Measurements from ENCODE around the gene RPL13A. TPM values are rescaled to one million over a fixed set of nuclear protein-coding genes. Genes with fewer than 3 reads are reported as not detected.

RPL13A gene
- total and polyA plus RNA-seq, 2 of the 13 experiments (the other 11 are each of a cell fraction or from before 2014, with no cell fraction given) = 2,601 to 3,407 TPM

GRCh38 chr19:49488046-49488862 is 846 bp downstream of the RPL13A start (continued):
- no peak for TF ChIP-seq TBL1XR1 (IDR thresholded peaks at IDR 0.05; ENCODE audit: borderline replicate concordance, low read length, partially characterized antibody)
- no peak for TF ChIP-seq THAP8 (CRISPR knock-in tag; IDR thresholded peaks at IDR 0.05; ENCODE audit: borderline replicate concordance)
- TF ChIP-seq HNF1A (IDR thresholded peaks at IDR 0.05; ENCODE audit: low read depth) = no peak
- no peak for TF ChIP-seq HNF1A (CRISPR knock-in tag; IDR thresholded peaks at IDR 0.05; ENCODE audit: borderline replicate concordance)
- no peak for TF ChIP-seq AHR (CRISPR knock-in tag; IDR thresholded peaks at IDR 0.05)
- 0 out of 2 replicates have a peak, but pooled peaks have one; percentile 42 for TF ChIP-seq ZNF83 (CRISPR knock-in tag; IDR thresholded peaks at IDR 0.05; ENCODE audit: borderline replicate concordance)
- TF ChIP-seq PAWR (CRISPR knock-in tag; IDR thresholded peaks at IDR 0.05; ENCODE audit: borderline replicate concordance) = no peak
- TF ChIP-seq ZNF280D (CRISPR knock-in tag; IDR thresholded peaks at IDR 0.05) = no peak
- peak; percentile 8; the same call in 1 of the 2 replicates for TF ChIP-seq SAP130 (CRISPR knock-in tag; IDR thresholded peaks at IDR 0.05; ENCODE audit: low read depth)
- TF ChIP-seq FOXA3 (CRISPR knock-in tag; IDR thresholded peaks at IDR 0.05) = no peak
- TF ChIP-seq ZNF710 (CRISPR knock-in tag; IDR thresholded peaks at IDR 0.05; ENCODE audit: borderline replicate concordance) = no peak
- peak; percentile 87 for TF ChIP-seq ZNF816 (CRISPR knock-in tag; IDR thresholded peaks at IDR 0.05; ENCODE audit: borderline replicate concordance)
- TF ChIP-seq ZNF225 (CRISPR knock-in tag; IDR thresholded peaks at IDR 0.05) = no peak
- TF ChIP-seq TFDP1 (CRISPR knock-in tag; IDR thresholded peaks at IDR 0.05; ENCODE audit: borderline replicate concordance) = no peak
- no peak for TF ChIP-seq ZNF564 (CRISPR knock-in tag; IDR thresholded peaks at IDR 0.05)
- TF ChIP-seq POLR2G (IDR thresholded peaks at IDR 0.05; ENCODE audit: low read depth, low read length) = peak; percentile 19; the same call in 1 of the 2 replicates
- TF ChIP-seq RFXANK (CRISPR knock-in tag; IDR thresholded peaks at IDR 0.05) = no peak
- TF ChIP-seq ARNTL (CRISPR knock-in tag; IDR thresholded peaks at IDR 0.05) = 0 out of 2 replicates have a peak, but pooled peaks have one; percentile 16

Measured in HepG2 (cell line).